NT2/D1 (cell line): Measurements from ENCODE around the gene TPSB2.
"Not testable (repeated sequence)": the region's sequence is repeated elsewhere in the genome, so short reads cannot be mapped to it uniquely, and the experiment has no call there.

Source experiments
- DNase-seq: peaks from one replicate; pipeline ENCODE4 v3.0.0-alpha.2; 2011; ENCODE audit warnings: low read depth, low spot score
- H3K27me3 ChIP-seq: 2 replicates; pipeline ENCODE4 v1.6.0; 2011; ENCODE audit warnings: mild to moderate bottlenecking; ENCODE audit not compliant: insufficient read length, insufficient read depth
- H3K36me3 ChIP-seq: 2 replicates; pipeline ENCODE4 v1.6.1; 2011; ENCODE audit warnings: mild to moderate bottlenecking, low read length, mixed read lengths; ENCODE audit not compliant: insufficient read depth, insufficient read length
- H3K4me1 ChIP-seq: 2 replicates; pipeline ENCODE4 v1.5.1; 2011; ENCODE audit not compliant: insufficient read depth, insufficient read length
- H3K4me3 ChIP-seq: 2 replicates; pipeline ENCODE4 v1.5.1; 2011; ENCODE audit warnings: low read depth; ENCODE audit not compliant: insufficient read length
- H3K9ac ChIP-seq: 2 replicates; pipeline ENCODE4 v1.6.0; 2011; ENCODE audit warnings: low read depth; ENCODE audit not compliant: insufficient read length
- H3K9me3 ChIP-seq: 2 replicates; pipeline ENCODE4 v1.5.1; 2011; ENCODE audit warnings: mild to moderate bottlenecking, low read length; ENCODE audit not compliant: insufficient read depth
- SUZ12 ChIP-seq: IDR thresholded peaks from 2 replicates; pipeline ENCODE4 v1.6.1; 2011; ENCODE audit not compliant: insufficient read length, insufficient read depth; ENCODE audit errors: extremely low read depth
- YY1 ChIP-seq: IDR thresholded peaks from 2 replicates; pipeline ENCODE4 v1.6.1; 2011; ENCODE audit not compliant: insufficient read length, insufficient read depth
- ZNF274 ChIP-seq: IDR thresholded peaks from 2 replicates; pipeline ENCODE4 v1.6.1; 2011; ENCODE audit warnings: mild to moderate bottlenecking, low read depth, low read length

TPSB2 gene

DNA sequence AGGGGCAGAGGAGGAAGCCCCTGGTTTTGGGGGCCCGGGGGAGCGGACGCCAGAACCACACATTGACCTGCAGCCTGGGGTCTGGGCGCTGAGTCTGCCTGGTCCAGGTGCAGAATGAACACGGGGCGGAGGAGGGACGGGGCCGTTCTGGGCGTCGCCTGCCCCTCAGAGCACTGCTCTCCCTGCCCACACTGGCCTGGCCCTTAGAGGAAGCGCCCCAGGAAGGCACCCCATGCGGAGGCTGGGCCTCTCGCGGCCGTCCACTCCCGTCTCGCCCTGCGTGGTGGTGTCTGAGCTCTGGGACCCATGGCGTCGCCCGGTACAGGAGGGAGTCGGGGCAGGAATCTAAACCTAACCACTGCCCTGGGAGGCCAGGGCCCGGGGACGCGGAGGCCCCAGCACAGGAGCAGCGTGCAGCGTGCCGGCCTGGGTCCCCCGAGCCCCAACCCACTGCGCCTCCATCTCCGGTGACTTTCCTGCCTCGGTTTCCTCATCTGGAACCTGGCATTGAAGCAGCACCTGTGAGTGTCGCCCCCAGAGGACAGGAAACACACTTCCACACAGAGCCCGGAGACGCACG lies 30.2 kb upstream of the TPSB2 start:
- Histone ChIP-seq H3K9ac (no peak overlapping the region), H3K27me3 (peaks cover 49% of the 10 kb centered on the region), H3K36me3 (no peaks in the 10 kb centered on the region), H3K4me1 (no peaks in the 10 kb centered on the region), H3K9me3 (no peaks in the 10 kb centered on the region), H3K4me3 (no peak overlapping the region)
- TF ChIP-seq SUZ12 = no peak
- TF ChIP-seq ZNF274 = no peak
- no peak for TF ChIP-seq YY1
- DNase-seq = no peak

DNA sequence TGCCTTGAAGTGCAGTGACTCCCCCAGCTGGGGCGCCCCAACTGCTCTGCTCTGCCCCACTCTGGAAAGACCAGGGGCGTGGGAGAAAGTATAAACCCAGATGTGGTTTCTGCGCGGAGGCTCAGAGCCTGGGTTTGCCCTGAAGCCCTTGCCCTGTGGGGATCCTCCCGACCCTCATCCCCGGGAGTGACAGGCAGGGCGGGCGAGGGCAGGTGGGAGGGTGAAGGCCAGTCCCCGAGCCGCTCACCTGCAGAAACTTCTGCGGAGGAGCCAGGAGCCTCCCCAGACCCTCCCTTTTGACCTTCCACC lies 29.7 kb upstream of the TPSB2 start:
- Histone ChIP-seq H3K27me3 (peaks cover 49% of the 10 kb centered on the region), H3K36me3 (no peaks in the 10 kb centered on the region), H3K9me3 (no peaks in the 10 kb centered on the region), H3K4me1 (no peaks in the 10 kb centered on the region), H3K4me3 (no peak overlapping the region), H3K9ac (peak overlapping the region; percentile 50)
- no peak for DNase-seq
- no peak for TF ChIP-seq SUZ12
- no peak for TF ChIP-seq YY1
- no peak for TF ChIP-seq ZNF274

DNA sequence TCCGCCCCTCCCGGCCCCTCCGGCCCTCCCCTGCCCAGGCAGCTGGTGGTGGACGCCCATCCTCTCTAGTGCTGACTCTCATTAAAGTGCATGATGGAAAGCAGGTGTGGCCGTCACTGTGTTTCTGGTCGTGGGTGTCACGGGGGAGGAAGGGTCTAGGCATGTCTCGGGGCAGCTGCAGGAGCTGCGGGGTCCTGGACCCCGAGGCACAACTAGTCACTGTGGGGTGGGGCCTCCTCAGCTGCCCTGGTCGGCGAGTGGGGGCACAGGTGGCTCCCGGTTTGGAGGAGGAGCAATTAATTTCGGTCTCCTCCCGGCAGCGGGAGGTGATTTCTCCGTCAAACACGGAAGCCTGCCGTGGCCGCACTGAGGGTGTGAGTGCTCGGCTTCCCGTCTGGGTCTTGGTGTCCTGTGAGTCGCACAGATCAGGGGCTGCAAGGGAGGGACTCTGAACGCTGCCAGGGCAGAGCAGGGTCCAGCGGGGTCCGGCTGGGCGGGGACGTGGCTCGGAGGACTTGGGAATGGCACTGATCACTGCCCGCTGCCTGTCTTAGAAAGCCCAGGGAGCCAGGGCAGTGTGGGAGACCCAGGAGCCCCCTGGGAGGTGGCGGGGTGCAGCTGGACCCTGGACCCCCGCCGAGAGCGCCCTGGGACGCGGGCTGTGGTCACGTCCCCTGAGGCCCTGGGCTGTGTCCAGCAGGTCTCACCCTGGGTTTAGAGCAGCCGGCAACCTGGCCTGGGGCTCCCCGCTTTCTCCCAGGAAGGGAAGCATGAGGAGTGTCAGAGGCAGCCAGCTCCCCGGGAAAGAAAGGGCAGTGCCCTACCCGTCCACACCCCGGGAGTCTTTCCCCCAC lies 29.1 kb upstream of the TPSB2 start:
- Histone ChIP-seq H3K9me3 (no peaks in the 10 kb centered on the region), H3K4me3 (no peak overlapping the region), H3K9ac (peak overlapping the region; percentile 50), H3K36me3 (no peaks in the 10 kb centered on the region), H3K4me1 (no peaks in the 10 kb centered on the region), H3K27me3 (peaks cover 49% of the 10 kb centered on the region)
- TF ChIP-seq ZNF274 (no peak), SUZ12 (no peak), YY1 (no peak)
- DNase-seq = no peak

DNA sequence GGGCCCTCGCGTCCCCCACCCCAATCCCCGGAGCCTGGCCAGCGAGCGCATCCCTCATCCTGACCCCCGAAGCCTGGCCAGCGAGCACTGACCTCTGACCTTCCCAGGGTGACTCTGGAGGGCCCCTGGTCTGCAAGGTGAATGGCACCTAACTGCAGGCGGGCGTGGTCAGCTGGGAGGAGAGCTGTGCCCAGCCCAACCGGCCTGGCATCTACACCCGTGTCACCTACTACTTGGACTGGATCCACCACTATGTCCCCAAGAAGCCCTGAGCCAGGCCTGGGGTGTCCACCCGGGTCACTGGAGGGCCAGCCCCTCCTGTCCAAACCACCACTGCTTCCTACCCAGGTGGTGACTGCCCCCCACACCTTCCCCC lies 28.2 kb upstream of the TPSB2 start:
- no peak for DNase-seq

DNA sequence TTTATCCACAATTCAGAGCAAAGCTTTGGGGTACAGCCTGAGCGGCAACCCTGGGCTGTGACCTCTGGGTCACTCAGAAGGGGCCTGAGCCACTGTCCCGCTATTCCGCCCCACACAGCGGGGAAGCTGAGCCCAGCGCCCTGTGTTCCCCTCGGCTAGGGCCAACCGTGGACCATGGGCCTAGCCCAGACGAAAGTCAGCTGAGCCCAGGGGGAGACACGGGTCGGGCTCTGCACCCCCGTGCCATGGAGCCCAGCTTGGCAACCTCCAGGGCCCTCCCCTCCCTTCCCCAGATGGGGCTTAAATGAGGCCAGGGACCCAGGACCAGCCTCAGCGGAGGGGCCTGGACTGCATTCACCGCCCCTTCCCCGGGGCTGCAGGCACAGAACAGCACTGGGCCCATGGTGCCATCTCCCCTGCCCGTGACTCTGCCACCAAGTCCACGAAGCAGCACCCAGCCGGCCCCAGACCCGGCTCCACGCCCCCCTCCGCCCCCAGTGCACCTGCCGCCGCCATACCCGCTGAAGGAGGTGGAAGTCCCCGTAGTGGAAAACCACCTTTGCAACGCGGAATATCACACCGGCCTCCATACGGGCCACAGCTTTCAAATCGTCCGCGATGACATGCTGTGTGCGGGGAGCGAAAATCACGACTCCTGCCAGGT lies 27.7 kb upstream of the TPSB2 start:
- Histone ChIP-seq H3K36me3 (no peaks in the 10 kb centered on the region), H3K4me1 (no peaks in the 10 kb centered on the region), H3K9me3 (no peaks in the 10 kb centered on the region), H3K4me3 (no peak overlapping the region), H3K9ac (no peak overlapping the region), H3K27me3 (peaks cover 55% of the 10 kb centered on the region)
- DNase-seq = no peak
- TF ChIP-seq ZNF274 (no peak), YY1 (no peak), SUZ12 (no peak)

More for the DNA sequence above, 28.2 kb upstream of the TPSB2 start:
- Histone ChIP-seq H3K4me3 (no peak overlapping the region), H3K4me1 (no peaks in the 10 kb centered on the region), H3K9me3 (no peaks in the 10 kb centered on the region), H3K36me3 (no peaks in the 10 kb centered on the region), H3K27me3 (peaks cover 51% of the 10 kb centered on the region), H3K9ac (no peak overlapping the region)
- TF ChIP-seq SUZ12 (no peak), ZNF274 (no peak), YY1 (no peak)

DNA sequence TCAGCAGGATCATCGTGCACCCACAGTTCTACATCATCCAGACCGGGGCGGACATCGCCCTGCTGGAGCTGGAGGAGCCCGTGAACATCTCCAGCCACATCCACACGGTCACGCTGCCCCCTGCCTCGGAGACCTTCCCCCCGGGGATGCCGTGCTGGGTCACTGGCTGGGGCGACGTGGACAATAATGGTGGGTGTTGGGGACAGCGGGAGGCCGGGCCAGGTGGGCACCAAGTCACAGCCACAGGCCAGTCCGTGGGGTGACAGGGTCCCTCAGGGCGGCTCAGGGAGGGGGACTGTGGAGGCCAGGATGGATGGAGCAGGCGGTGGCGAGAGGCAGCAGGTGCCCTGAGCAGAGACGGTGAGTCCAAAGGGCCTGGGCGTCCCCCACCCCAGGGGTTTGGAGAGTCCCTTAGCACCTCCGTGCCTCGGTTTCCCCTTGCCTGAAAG lies 26.9 kb upstream of the TPSB2 start:
- Histone ChIP-seq H3K9ac (no peak overlapping the region), H3K4me3 (no peak overlapping the region), H3K4me1 (no peaks in the 10 kb centered on the region), H3K9me3 (no peaks in the 10 kb centered on the region), H3K27me3 (peaks cover 49% of the 10 kb centered on the region), H3K36me3 (no peaks in the 10 kb centered on the region)
- TF ChIP-seq YY1 (no peak), ZNF274 (no peak), SUZ12 (no peak)
- no peak for DNase-seq

DNA sequence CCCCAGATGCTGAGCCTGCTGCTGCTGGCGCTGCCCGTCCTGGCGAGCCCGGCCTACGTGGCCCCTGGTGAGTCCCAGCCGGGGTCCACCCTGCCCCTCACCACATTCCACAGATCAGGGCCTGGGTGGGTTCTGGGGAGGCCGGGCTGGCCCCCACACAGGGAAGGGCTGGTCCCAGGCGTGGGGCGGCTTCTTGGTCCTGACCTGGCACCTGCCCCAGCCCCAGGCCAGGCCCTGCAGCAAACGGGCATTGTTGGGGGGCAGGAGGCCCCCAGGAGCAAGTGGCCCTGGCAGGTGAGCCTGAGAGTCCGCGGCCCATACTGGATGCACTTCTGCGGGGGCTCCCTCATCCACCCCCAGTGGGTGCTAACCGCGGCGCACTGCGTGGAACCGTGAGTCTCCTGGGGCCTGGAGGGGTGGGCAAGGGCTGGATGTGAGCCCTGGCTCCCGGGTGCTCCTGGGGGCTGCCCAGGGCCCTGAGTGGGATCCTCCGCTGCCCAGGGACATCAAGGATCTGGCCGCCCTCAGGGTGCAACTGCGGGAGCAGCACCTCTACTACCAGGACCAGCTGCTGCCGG lies 26.4 kb upstream of the TPSB2 start:
- H3K4me3 ChIP-seq, H3K9ac ChIP-seq, DNase-seq, H3K4me1 ChIP-seq, H3K36me3 ChIP-seq, H3K9me3 ChIP-seq: not testable (repeated sequence)
- H3K27me3 ChIP-seq = peaks cover 45% of the 10 kb centered on the region

DNA sequence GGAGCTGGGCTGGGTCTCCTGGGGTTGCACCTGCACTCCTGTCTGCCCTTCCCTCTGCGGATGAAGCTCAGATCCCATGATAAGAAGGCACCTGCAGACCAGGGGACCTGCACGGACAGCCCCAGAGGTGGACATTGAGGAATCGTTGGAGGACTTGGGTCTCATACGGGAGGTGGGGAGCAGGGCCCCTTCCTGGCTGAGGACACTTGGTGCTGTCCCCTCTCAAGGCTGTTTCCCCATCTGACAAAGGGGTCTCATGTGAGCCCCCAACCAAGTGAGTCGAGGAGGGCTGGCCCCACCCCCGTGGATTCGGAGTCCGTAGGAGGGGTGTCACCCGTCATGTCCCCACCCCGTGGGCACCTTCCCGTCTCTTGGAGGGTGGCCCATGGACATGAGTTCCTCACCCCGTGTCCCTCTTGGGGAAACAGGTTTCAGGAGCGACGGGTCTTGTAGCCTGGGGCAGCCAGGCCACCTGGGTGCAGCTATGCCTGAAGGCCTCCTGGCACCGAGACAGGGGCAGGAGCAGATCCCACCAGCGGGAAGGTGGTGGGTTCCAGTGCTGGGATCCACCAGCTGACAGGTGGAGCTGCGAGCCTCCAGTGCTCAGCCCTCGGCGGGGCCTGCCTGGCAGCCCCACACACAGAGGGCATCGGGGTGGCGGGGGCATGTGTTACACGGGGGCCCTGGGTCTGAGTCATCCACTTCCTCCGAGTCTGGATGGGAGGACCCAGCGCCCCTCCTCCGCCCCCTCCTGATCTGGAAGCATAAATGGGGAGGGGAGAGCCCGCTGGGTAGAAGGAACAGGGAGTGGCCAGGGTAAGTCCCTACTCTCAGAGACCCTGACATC lies 25.5 kb upstream of the TPSB2 start, which contains the start of gene TPSD1:
TPSD1 (plus strand) TSS at position 794 of the 847 bp plus-strand sequence. CDS start 212 bp downstream, outside the sequence.
- H3K4me3 ChIP-seq, H3K4me1 ChIP-seq, H3K9ac ChIP-seq, DNase-seq, H3K9me3 ChIP-seq, H3K36me3 ChIP-seq: not testable (repeated sequence)
- peaks cover 40% of the 10 kb centered on the region for H3K27me3 ChIP-seq

DNA sequence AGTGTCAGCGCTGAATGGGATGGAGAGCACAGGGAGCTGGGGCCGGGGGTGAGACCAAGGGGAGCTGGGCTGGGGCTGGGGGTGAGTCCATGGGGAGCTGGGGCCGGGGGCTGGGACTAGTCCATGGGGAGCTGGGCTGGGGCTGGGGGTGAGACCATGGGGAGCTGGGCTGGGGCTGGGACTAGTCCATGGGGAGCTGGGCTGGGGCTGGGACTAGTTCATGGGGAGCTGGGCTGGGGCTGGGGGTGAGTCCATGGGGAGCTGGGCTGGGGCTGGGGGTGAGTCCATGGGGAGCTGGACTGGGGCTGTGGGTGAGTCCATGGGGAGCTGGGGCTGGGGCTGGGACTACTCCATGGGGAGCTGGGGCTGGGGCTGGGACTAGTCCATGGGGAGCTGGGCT lies 24.8 kb upstream of the TPSB2 start:
- H3K36me3 ChIP-seq, H3K4me3 ChIP-seq, H3K9ac ChIP-seq, H3K4me1 ChIP-seq, H3K9me3 ChIP-seq, DNase-seq: not testable (repeated sequence)
- H3K27me3 ChIP-seq = peaks cover 37% of the 10 kb centered on the region
